Psoas muscle (tissue), 8 donors: ENCODE results near the gene MAL. TPM values are rescaled to one million over a fixed set of nuclear protein-coding genes. Genes with fewer than 3 reads are reported as not detected.
A peak's percentile ranks its signal among the peaks of the same experiment; 100 is the strongest.

Source experiments
- ATAC-seq, 4 donors: fragments of 200-7000 bp; cut with Tn5 transposase; one replicate each; pipeline ENCODE4 v1.9.1; 2020; ENCODE audit warnings: moderate library complexity in 3 of 4, mild to moderate bottlenecking in 2 of 4
- DNase-seq, 2 donors: peaks; one replicate each; pipeline ENCODE4 v3.0.0-alpha.2; 2020
- H3K27ac ChIP-seq: fragments of 200-600 bp; one replicate; pipeline ENCODE4 v1.8.0; 2022
- H3K27me3 ChIP-seq, 3 donors: fragments of 200-600 bp in 1 of 3; one replicate each; pipeline versions ENCODE4 v1.6.1 to v1.8.0; 2013 to 2022; ENCODE audit warnings: low read length in 2 of 3, mild to moderate bottlenecking in 2 of 3, moderate library complexity in 1 of 3; ENCODE audit not compliant: insufficient read depth in 3 of 3
- H3K36me3 ChIP-seq, 2 donors: fragments of 200-600 bp in 1 of 2; one replicate each; pipeline versions ENCODE4 v1.6.1 to v1.8.0; 2013 to 2022; ENCODE audit warnings: low read depth in 1 of 2, mild to moderate bottlenecking in 1 of 2, moderate library complexity in 1 of 2; ENCODE audit not compliant: insufficient read depth in 1 of 2
- H3K4me1 ChIP-seq: fragments of 200-600 bp; one replicate; pipeline ENCODE4 v1.8.0; 2022
- H3K4me3 ChIP-seq: fragments of 200-600 bp; one replicate; pipeline ENCODE4 v1.8.0; 2022; ENCODE audit warnings: mild to moderate bottlenecking
- H3K9me3 ChIP-seq: fragments of 200-600 bp; one replicate; pipeline ENCODE4 v1.8.0; 2022
- CTCF ChIP-seq: fragments of 200-600 bp; IDR thresholded peaks from one replicate; pipeline ENCODE4 v1.8.0; 2022; ENCODE audit warnings: antibody characterized with exemption
- WGBS, 3 donors: extraction: QIAGEN DNeasy Blood & Tissue Kit; methylation state at CpG; one replicate each; pipeline versions ENCODE4 v1.1.6 to v1.1.7; 2013; 5-methylcytosine and 5-hydroxymethylcytosine counted together
- intact Hi-C, 2 donors: fragments of 100-400 bp; cut with DNase I; formaldehyde crosslinking; loops; one replicate each; pipeline versions ENCODE4 v1.11.0 to v1.14.2; 2022
- polyA plus RNA-seq, 3 donors: library from polyadenylated mRNA; stranded (reverse); fragments of 200-250 nt; gene quantifications; one replicate each; pipeline ENCODE4 v1.2.3, GENCODE V29; 2013
- total RNA-seq, 4 donors: library from RNA; stranded (reverse); fragmentation: NEBNext Ultra II Directional in 2 of 4; extraction: Animal tissue kit (Norgen Biotek cat#: 25700) in 2 of 4; gene quantifications; one replicate each; pipeline versions ENCODE4 v1.2.1 to v1.2.4, GENCODE V29; 2021 to 2023
- donor health status: healthy with polysubstance abuse.
- donor health status: DM: no; HTN: no; CAD: no; lungs with moderate emphysema.
- donor health status: Bipolar disorder and iron deficiency.
- donor health status: healthy.
- donor health status: DM: yes; HTN: yes; CAD: no.
- donor health status: DM: no; HTN: no; CAD: no.
- donor health status: DM: no; HTN: no; CAD: no.
- donor health status: DM: yes; HTN: yes; CAD: no.

The MAL gene
- total and polyA plus RNA-seq, 7 donors = 0.53 to 1.5 (median 0.93) TPM; not detected in 1

GRCh38 chr2:95075440-95076132 is 50.1 kb downstream of the MAL start:
- H3K27me3 ChIP-seq = peaks cover 0 to 29% (median 4%) of the 10 kb centered on the region in 3 donors
- WGBS, 3 donors = 76 to 91% (median 81%) methylated on average over 8 of the region's 8 CpGs
- DNase-seq = no peak
- TF ChIP-seq CTCF = no peak
- H3K27ac ChIP-seq = no peak overlapping the region
- ATAC-seq = no peak
- intact Hi-C loops = loop anchor here in 1 of 2 donors (5.0 kb wide), 1 partner anchor 42 kb away; no protein-coding TSS in a partner anchor
- H3K9me3 ChIP-seq = no peaks in the 10 kb centered on the region
- H3K4me3 ChIP-seq = no peak overlapping the region
- H3K36me3 ChIP-seq = no peaks in the 10 kb centered on the region
- H3K4me1 ChIP-seq = peaks cover 6% of the 10 kb centered on the region

GRCh38 chr2:95076705-95077529 is 51.4 kb downstream of the MAL start:
- Histone ChIP-seq H3K4me1 (peaks cover 6% of the 10 kb centered on the region), H3K9me3 (no peaks in the 10 kb centered on the region), H3K27me3 (peaks cover 0 to 29% (median 4%) of the 10 kb centered on the region in 3 donors), H3K27ac (no peak overlapping the region), H3K36me3 (no peaks in the 10 kb centered on the region), H3K4me3 (peak overlapping the region; percentile 68)
- DNase-seq (peak; percentile 66 to 80), ATAC-seq (peak; percentile 78 to 91 (median 84))
- intact Hi-C loops = loop anchor here in 1 of 2 donors (5.0 kb wide), 1 partner anchor 40 kb away; no protein-coding TSS in a partner anchor
- peak; percentile 73 for TF ChIP-seq CTCF
- WGBS, 3 donors = 6 to 8% (median 7%) methylated on average over 39 to 44 of the region's 44 CpGs

- Histone ChIP-seq H3K36me3 (no peaks in the 10 kb centered on the region), H3K4me3 (no peak overlapping the region), H3K27ac (no peak overlapping the region), H3K9me3 (no peaks in the 10 kb centered on the region), H3K27me3 (peaks cover 0 to 26% (median 4%) of the 10 kb centered on the region in 3 donors), H3K4me1 (peaks cover 6% of the 10 kb centered on the region)
- intact Hi-C loops = loop anchor here in 1 of 2 donors (5.0 kb wide), 1 partner anchor 40 kb away; no protein-coding TSS in a partner anchor
- ATAC-seq (peak in 1 of 4 donors; percentile 23), DNase-seq (no peak)
- 50 to 63% (median 56%) methylated on average over 3 of the region's 3 CpGs for whole genome bisulfite sequencing, 3 donors
- no peak for TF ChIP-seq CTCF
Measured at GRCh38 chr2:95077530-95077825, 52.0 kb downstream of the MAL start.

GRCh38 chr2:95077861-95078603 is 52.5 kb downstream of the MAL start:
- intact Hi-C loops = loop anchor here in 1 of 2 donors (5.0 kb wide), 1 partner anchor 39 kb away; no protein-coding TSS in a partner anchor
- Histone ChIP-seq H3K27me3 (peaks cover 0 to 22% (median 4%) of the 10 kb centered on the region in 3 donors), H3K4me3 (no peak overlapping the region), H3K4me1 (peaks cover 6% of the 10 kb centered on the region), H3K9me3 (no peaks in the 10 kb centered on the region), H3K27ac (no peak overlapping the region), H3K36me3 (peaks cover 0 to 2% of the 10 kb centered on the region in 2 donors)
- ATAC-seq (no peak), DNase-seq (no peak)
- no peak for TF ChIP-seq CTCF
- 53 to 58% (median 58%) methylated on average over 10 of the region's 10 CpGs for WGBS, 3 donors
